IPS-18a (cell line): ENCODE results near the gene MEX3A.
"Not testable (repeated sequence)": the region's sequence is repeated elsewhere in the genome, so short reads cannot be mapped to it uniquely, and the experiment has no call there.

Source experiments
- H3K27ac ChIP-seq: one replicate; pipeline ENCODE4 v1.5.1; 2013; ENCODE audit warnings: low read length
- H3K27me3 ChIP-seq: one replicate; pipeline ENCODE4 v1.6.1; 2013; ENCODE audit warnings: mild to moderate bottlenecking, low read length; ENCODE audit not compliant: control insufficient read depth, insufficient read depth
- H3K36me3 ChIP-seq: one replicate; pipeline ENCODE4 v1.6.1; 2013; ENCODE audit warnings: low read depth, low read length; ENCODE audit not compliant: control insufficient read depth
- H3K4me1 ChIP-seq: one replicate; pipeline ENCODE4 v1.6.1; 2013; ENCODE audit warnings: low read depth, low read length; ENCODE audit not compliant: control insufficient read depth
- H3K4me3 ChIP-seq: one replicate; pipeline ENCODE4 v1.5.1; 2013; ENCODE audit warnings: low read length
- H3K9ac ChIP-seq: one replicate; pipeline ENCODE4 v1.6.1; 2013; ENCODE audit warnings: mild to moderate bottlenecking, low read length, moderate library complexity
- H3K9me3 ChIP-seq: one replicate; pipeline ENCODE4 v1.6.1; 2013; ENCODE audit warnings: low read depth, low read length; ENCODE audit not compliant: control insufficient read depth

The MEX3A gene

DNA sequence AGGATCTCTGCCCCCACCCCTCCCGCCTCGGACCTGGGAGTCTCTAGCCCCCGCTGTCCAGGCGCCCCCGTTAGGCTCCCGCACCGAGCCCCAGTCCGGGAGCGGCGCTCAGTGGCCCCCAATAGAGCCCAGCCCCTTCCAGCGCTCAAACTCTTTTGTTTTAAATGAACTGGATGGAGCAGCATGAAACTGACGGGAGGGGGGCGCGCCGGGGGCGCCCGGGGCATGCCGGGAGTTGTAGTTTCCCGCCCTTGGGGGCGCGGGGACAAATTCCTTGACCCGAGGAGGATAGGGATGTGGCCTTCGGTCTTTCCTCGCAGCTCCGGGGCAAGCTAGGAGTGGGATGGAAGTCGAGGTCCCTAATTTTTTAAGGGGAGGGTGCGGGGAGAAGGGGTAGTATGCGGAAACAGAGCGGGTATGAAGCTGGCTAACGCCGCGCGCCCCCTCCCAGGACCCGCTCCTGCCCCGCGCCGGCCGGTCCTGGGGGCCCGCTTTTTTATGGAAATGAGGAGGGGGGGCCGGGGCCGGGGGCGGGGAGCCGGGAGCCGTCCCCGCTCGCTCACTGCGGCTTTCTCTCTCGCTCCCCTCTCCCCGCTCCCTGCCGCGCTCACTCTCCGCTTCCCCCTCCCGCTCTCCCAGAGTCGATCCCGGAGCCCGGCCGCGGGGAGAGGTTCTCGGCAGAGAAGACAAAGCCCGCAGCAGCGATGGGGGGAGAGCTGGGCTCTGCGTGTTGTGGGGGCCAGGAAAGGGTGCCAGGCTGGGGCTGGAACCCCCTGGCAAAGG lies at the start of gene MEX3A:
Gene MEX3A, minus strand, starts transcription at position 157 of the 783 bp plus-strand sequence. CDS start 467 bp downstream, outside the sequence.
- Histone ChIP-seq H3K4me1 (peaks cover 46% of the 10 kb centered on the region), H3K27ac (peak within 1 kb of the TSS; percentile 80), H3K27me3 (no peaks in the 10 kb centered on the region), H3K9ac (peak within 1 kb of the TSS; percentile 98), H3K9me3 (no peaks in the 10 kb centered on the region), H3K4me3 (peak within 1 kb of the TSS; percentile 95), H3K36me3 (peaks cover 5% of the 10 kb centered on the region)

- peaks cover 17% of the 10 kb centered on the region for H3K4me1 ChIP-seq
- peaks cover 17% of the 10 kb centered on the region for H3K36me3 ChIP-seq
- no peaks in the 10 kb centered on the region for H3K27me3 ChIP-seq
- no peak overlapping the region for H3K27ac ChIP-seq
- no peak overlapping the region for H3K9ac ChIP-seq
- H3K4me3 ChIP-seq, result no peak overlapping the region
- H3K9me3 ChIP-seq, result no peaks in the 10 kb centered on the region
These were observed 48.3 kb upstream of the MEX3A start for GRCh38 chr1:156130578-156130942.

DNA sequence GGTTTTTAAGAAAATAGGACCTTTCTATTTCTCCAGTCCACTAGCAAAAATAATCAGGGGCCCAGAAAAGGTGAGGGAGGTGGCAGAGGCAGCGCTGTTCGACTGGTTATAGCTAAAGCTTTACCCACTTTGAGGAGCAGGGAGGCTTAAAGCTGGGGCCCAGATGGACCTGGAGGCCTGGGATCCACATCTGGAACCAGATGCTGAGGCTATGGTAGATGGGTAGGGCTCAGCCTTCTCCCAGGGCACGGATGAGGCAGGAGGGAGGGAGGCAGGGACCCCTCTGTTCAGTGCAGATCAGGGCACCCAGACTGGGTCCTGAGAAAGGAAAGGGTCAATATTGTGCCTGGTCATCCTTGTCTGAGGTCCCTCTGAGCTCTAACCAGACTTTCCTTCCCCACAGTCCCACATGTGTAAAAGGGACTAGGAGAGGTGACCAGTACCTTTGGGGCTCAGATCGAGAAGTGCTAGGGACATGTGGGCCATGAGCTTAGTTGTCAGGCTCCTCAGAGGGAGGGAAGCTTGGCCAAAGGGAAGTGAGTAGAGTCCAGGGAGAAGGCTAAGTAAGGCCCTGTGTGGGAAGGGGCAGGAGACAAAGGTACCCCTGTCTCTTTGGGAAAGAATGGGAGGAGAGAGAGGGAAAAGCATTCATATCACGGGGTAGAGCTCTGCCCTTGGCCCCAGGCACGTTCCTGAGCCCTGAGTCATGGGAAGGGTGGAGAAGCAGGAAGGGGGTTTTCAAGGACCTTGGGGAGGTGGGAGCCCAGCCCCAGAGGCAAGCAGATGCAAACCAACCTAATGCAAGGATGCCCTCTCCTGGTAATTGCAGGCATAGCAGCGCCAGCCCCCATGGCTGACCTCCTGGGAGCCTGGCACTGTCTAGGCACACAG lies 47.7 kb upstream of the MEX3A start:
- H3K9ac ChIP-seq, result peak overlapping the region; percentile 63
- H3K9me3 ChIP-seq, result no peaks in the 10 kb centered on the region
- H3K4me1 ChIP-seq, result peaks cover 19% of the 10 kb centered on the region
- peaks cover 13% of the 10 kb centered on the region for H3K36me3 ChIP-seq
- H3K27ac ChIP-seq, result peak overlapping the region; percentile 88
- no peak overlapping the region for H3K4me3 ChIP-seq
- H3K27me3 ChIP-seq, result no peaks in the 10 kb centered on the region

DNA sequence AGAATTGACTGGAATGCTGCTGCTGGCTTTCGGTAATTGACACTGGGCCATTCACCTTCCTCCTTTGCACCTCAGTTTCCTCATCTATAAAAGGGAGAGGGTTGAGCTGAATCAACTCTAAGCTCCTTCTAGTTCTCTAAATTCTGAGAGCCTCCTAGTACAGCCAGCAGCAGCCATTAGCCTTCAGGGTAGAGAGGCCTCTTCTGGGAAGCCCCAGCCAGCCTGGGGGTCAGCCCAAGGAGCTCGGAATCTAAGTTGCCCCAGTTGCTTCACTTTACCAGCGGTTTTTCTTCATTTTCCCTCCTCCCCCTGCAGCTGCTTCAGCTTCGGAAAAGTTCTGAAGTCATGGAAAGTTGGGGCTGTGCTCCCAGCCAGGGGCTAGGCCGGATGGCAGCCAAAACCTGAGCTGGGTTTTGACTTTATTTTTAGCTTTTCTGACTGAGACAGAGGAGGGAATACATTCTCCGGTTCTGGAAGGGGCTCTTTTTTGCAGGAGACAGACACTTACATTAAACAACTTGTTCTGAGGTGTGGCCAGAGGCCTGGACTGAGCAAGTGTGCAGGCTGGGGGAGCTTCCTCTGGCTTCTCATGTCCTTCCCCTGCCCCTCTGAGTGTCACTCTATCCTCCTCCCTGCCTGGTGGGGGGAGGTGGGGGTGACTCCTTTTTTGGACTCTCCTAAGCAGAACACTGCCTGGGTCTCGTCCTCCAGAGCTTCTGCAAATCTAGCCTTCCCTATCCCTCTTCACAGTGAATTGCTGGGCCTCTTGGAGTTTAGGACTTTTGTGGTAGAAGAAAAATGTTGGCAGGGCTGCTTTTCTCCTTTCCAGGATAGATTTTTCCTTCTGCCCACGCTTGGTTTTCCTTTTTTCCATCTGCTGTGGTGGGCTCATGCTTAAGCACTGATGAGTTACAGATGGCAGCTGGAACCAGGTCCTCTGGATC lies 46.7 kb upstream of the MEX3A start:
- H3K27ac ChIP-seq, result no peak overlapping the region
- peaks cover 24% of the 10 kb centered on the region for H3K4me1 ChIP-seq
- no peak overlapping the region for H3K4me3 ChIP-seq
- peaks cover 4% of the 10 kb centered on the region for H3K36me3 ChIP-seq
- H3K9ac ChIP-seq, result no peak overlapping the region
- no peaks in the 10 kb centered on the region for H3K27me3 ChIP-seq
- H3K9me3 ChIP-seq, result no peaks in the 10 kb centered on the region

- no peaks in the 10 kb centered on the region for H3K36me3 ChIP-seq
- no peaks in the 10 kb centered on the region for H3K27me3 ChIP-seq
- H3K9me3 ChIP-seq, result no peaks in the 10 kb centered on the region
- peaks cover 30% of the 10 kb centered on the region for H3K4me1 ChIP-seq
- no peak overlapping the region for H3K9ac ChIP-seq
- no peak overlapping the region for H3K4me3 ChIP-seq
- no peak overlapping the region for H3K27ac ChIP-seq
These were observed 46.0 kb upstream of the MEX3A start for GRCh38 chr1:156128308-156128653.

DNA sequence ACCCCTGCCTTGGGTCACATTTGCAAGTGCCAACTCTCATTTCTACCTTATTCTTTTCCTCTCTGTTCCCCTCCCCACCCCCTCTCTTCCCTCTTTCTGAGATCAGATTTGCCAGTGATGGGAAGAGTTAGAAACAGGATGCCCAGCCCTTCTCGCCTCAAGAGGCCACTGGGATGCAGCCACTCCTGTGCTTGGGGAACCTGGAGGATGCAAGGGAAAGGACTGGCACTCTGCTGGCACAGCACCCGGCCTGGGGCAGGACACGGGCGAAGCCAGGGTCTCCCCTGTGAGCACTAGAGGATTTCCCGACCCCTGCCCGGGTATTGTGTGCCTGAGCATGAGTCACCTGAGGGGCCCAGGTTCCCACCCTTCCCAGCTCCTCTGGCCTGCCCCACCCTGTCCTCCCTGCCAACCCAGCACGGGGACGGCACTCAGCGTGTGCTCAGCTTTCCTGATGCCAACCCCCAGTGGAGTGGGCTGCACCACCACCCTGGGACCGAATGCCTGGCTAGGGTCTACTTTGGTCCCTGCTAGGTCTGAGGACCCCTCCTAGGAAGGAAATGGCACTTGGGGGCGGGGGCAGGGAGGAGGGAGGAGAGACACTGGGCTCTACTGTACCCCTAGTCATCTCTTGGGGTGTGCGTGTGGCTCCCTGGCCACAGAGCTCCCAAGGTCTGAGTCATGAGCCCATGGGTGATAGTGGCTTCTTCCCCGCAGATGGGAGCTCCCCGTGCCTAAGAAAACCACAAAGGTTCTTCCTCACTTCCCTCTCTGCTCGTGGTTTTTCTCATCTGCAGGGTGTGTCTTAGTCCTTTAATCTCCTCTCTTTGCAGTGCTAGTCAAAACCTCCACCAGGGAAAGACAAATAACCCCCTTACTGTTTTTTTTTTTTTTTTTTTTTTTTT lies 44.6 kb upstream of the MEX3A start:
- H3K4me3 ChIP-seq, result no peak overlapping the region
- no peaks in the 10 kb centered on the region for H3K9me3 ChIP-seq
- H3K27me3 ChIP-seq, result no peaks in the 10 kb centered on the region
- H3K9ac ChIP-seq, result peak overlapping the region; percentile 35
- peaks cover 41% of the 10 kb centered on the region for H3K4me1 ChIP-seq
- H3K36me3 ChIP-seq, result no peaks in the 10 kb centered on the region
- H3K27ac ChIP-seq, result peak overlapping the region; percentile 31

GRCh38 chr1:156126043-156126629 lies 43.9 kb upstream of the MEX3A start:
- H3K27me3 ChIP-seq, result no peaks in the 10 kb centered on the region
- H3K9ac ChIP-seq, result peak overlapping the region; percentile 35
- no peaks in the 10 kb centered on the region for H3K9me3 ChIP-seq
- H3K36me3 ChIP-seq, result no peaks in the 10 kb centered on the region
- peak overlapping the region; percentile 31 for H3K27ac ChIP-seq
- peaks cover 43% of the 10 kb centered on the region for H3K4me1 ChIP-seq
- H3K4me3 ChIP-seq, result no peak overlapping the region

DNA sequence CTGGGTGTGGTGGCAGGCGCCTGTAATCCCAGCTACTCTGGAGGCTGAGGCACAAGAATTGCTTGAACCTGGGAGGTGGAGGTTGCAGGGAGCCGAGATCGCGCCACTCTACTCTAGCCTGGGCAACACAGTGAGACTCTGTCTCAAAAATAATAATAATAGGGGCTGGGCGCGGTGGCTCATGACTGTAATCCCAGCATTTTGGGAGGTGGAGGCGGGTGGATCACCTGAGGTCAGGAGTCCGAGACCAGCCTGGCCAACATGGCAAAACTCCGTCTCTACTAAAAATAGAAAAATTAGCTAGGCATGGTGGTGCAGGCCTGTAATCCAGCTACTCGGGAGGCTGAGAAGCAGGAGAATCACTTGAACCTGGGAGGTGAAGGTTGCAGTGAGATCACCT lies 43.3 kb upstream of the MEX3A start:
- H3K27ac ChIP-seq, H3K36me3 ChIP-seq, H3K27me3 ChIP-seq, H3K9ac ChIP-seq, H3K4me3 ChIP-seq, H3K9me3 ChIP-seq: not testable (repeated sequence)
- H3K4me1 ChIP-seq, result peaks cover 48% of the 10 kb centered on the region

DNA sequence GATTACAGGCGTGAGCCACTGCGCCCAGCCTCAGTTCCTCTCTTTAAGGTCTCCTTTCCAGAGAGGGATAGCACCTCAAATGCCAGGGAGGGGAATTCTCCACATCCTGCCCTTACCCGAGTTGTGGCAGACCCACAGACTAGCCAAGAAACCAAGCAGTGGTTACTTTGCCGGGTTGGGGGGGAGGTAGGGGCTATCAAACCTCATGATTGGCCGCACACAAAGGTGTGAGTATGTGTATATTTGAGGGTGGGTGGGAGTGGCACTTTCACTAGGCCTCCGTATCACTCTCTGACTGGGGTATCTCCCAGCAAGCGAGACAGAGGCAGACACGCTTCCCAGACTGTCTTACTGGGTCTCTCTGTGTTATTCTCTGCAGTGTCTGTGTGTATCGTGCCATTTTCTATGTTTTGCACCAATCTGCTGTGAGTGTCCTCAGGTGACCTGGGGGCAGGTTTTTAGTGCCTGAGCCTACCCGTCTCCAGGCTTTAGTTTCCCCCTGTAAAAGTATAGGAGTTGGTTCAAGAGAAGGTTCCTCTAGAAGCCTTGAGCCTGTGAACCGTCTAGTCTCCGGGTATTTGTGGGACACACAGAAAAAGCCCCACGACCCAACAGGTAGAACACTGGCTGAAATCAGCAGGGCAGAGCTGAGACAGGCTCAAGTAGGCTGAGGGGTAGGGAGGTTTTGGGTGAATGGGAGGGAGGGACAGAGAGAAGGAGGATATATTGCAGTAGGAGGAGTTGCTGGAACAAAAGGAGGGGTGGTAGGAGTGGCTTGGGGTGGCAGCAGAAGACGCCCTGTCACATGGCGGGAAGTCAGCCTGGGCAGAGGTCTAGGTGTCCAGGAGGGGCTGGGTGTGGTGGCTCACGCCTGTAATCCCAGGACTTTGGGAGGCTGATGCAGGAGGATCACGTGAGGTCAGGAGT lies 42.6 kb upstream of the MEX3A start:
- no peak overlapping the region for H3K9ac ChIP-seq
- no peaks in the 10 kb centered on the region for H3K36me3 ChIP-seq
- H3K9me3 ChIP-seq, result no peaks in the 10 kb centered on the region
- H3K4me3 ChIP-seq, result no peak overlapping the region
- H3K27ac ChIP-seq, result no peak overlapping the region
- no peaks in the 10 kb centered on the region for H3K27me3 ChIP-seq
- peaks cover 47% of the 10 kb centered on the region for H3K4me1 ChIP-seq
